ENCODE results near the gene CHTF18. TPM values are rescaled to one million over a fixed set of nuclear protein-coding genes. Genes with fewer than 3 reads are reported as not detected.

CHTF18 gene
- total and polyA plus RNA-seq, 2 donors (not counting 3 experiments of a cell fraction or from before 2014, with no cell fraction given), result 33.0 to 69.5 TPM

DNA sequence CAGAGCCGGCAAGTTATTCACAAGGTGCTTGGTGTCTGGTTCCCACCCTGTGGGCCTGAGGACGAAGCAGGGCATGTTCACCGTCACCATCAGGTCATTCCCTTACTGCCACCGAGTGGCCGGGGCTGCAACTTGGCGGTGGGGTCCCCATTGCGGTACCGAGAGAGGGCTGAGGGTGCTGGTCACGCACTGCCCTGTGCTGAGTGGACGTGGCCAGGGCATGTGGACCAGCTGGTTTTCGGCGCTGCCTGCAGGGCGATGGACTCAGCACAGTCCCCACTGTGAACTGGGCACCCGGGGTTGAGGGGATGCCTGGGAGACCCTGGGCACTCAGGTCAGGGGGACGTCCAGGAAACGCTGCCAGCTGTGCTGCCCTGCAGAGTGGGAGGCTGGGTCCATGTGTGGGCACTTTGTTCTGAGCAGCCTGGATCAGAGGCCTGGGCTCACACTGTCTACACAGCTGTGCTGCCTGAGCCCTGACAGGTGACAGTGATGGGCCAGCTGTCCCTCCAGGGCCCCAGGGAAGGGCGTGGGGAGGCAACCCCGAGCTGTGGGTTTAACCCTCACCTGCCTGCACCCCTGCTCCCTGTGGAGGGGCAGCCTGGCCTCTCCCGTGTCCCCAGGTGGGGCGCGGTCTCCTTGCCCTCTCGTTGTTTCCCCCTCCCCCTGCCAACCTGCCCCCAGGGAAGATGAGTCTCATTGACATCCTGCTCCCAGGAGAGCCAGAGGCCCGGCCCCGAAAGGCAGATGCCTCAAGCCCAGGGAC, 51.4 kb downstream of the CHTF18 start:
- FAIRE-seq (no peak), DNase-seq (ENCODE audit: low read depth, low spot score) (no peak)
- Histone ChIP-seq H4K20me1 (replicated peaks; ENCODE audit: control insufficient read depth, extremely low read depth, insufficient read depth, low read length) (no peaks in the 10 kb centered on the region), H3K9ac (replicated peaks; ENCODE audit: extremely low read depth, insufficient read depth, low read length) (no peak overlapping the region), H2AFZ (ENCODE audit: low read depth, low read length) (no peak overlapping the region), H3K4me3 (replicated peaks in 1 of 3; ENCODE audit: insufficient read depth in 1 of 3, low read depth in 1 of 3, low read length in 3 of 3) (no peak overlapping the region), H3K27me3 (ENCODE audit: control insufficient read depth in 2 of 2, insufficient read depth in 2 of 2, low read length in 2 of 2) (no peaks in the 10 kb centered on the region), H3K36me3 (ENCODE audit: control insufficient read depth in 2 of 2, extremely low read depth in 1 of 2, insufficient read depth in 2 of 2, low read length in 2 of 2) (no peaks in the 10 kb centered on the region), H3K9me3 (replicated peaks; ENCODE audit: control insufficient read depth, insufficient read depth, low read length) (no peaks in the 10 kb centered on the region), H3K27ac (ENCODE audit: insufficient read depth, low read depth, low read length) (no peak overlapping the region), H3K4me2 (ENCODE audit: insufficient read depth, low read length) (no peak overlapping the region), H3K4me1 (ENCODE audit: control insufficient read depth, extremely low read depth, insufficient read depth, low read length) (no peaks in the 10 kb centered on the region), H3K9me1 (replicated peaks; ENCODE audit: control insufficient read depth, extremely low read depth, insufficient read depth, low read length) (no peaks in the 10 kb centered on the region), H3K79me2 (ENCODE audit: control insufficient read depth, insufficient read depth, low read length) (no peaks in the 10 kb centered on the region)
- ChIA-PET CTCF (no interaction called here), POLR2A (no interaction called here)
- BruUV-seq (replicated peaks), result no TSS peak
- dilution Hi-C loops (cut with MboI; ENCODE audit: extremely low pct_ligation_motif_present, low sequenced_read_pairs), result no loop called here
- intact Hi-C loops (cut with micrococcal nuclease), result no loop called here
- TF ChIP-seq EZH2 (IDR thresholded peaks at IDR 0.05; ENCODE audit: borderline replicate concordance, low read depth, low read length, severe bottlenecking) (no peak), MYC (IDR thresholded peaks at IDR 0.05; ENCODE audit: low read depth, low read length) (no peak), POLR2A (IDR thresholded peaks at IDR 0.05; ENCODE audit: low read depth, low read length) (no peak), POLR2AphosphoS5 (IDR thresholded peaks at IDR 0.05; ENCODE audit: insufficient read depth, low read depth, low read length) (no peak), FOS (IDR thresholded peaks at IDR 0.05; ENCODE audit: borderline replicate concordance, insufficient read depth, low read length) (no peak), GATA2 (IDR thresholded peaks at IDR 0.05; ENCODE audit: insufficient read depth, insufficient read length, low read depth, low read length) (no peak), JUN (IDR thresholded peaks at IDR 0.05; ENCODE audit: borderline replicate concordance, insufficient read depth, insufficient read length, low read depth) (no peak)
- TF ChIP-seq, protein P1, sequence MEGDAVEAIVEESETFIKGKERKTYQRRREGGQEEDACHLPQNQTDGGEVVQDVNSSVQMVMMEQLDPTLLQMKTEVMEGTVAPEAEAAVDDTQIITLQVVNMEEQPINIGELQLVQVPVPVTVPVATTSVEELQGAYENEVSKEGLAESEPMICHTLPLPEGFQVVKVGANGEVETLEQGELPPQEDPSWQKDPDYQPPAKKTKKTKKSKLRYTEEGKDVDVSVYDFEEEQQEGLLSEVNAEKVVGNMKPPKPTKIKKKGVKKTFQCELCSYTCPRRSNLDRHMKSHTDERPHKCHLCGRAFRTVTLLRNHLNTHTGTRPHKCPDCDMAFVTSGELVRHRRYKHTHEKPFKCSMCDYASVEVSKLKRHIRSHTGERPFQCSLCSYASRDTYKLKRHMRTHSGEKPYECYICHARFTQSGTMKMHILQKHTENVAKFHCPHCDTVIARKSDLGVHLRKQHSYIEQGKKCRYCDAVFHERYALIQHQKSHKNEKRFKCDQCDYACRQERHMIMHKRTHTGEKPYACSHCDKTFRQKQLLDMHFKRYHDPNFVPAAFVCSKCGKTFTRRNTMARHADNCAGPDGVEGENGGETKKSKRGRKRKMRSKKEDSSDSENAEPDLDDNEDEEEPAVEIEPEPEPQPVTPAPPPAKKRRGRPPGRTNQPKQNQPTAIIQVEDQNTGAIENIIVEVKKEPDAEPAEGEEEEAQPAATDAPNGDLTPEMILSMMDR (IDR thresholded peaks at IDR 0.05; ENCODE audit: extremely low read depth in 1 of 2, insufficient read depth in 1 of 2, low read depth in 1 of 2, low read length in 2 of 2), result no peak
- TF ChIP-seq, protein P2, sequence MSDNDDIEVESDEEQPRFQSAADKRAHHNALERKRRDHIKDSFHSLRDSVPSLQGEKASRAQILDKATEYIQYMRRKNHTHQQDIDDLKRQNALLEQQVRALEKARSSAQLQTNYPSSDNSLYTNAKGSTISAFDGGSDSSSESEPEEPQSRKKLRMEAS (IDR thresholded peaks at IDR 0.05; ENCODE audit: insufficient read depth, insufficient read length), result no peak

Data from endothelial cell of umbilical vein (primary cell).